HepG2 (cell line): ENCODE results near the gene CACNA1H. TPM values are rescaled to one million over a fixed set of nuclear protein-coding genes. Genes with fewer than 3 reads are reported as not detected.

Experiments used
- BHLHE40 ChIP-seq: IDR thresholded peaks from 2 replicates; pipeline ENCODE4 v1.6.1; 2011; ENCODE audit warnings: low read length, improper control_type of control experiment
- CBX5 ChIP-seq: sonication (generic); formaldehyde crosslinking; IDR thresholded peaks from 2 replicates; pipeline ENCODE4 v1.4.0; 2020; ENCODE audit warnings: missing genetic modification reagents, borderline replicate concordance
- DR1 ChIP-seq: sonication (generic); formaldehyde crosslinking; IDR thresholded peaks from 2 replicates; pipeline ENCODE4 v1.8.0; 2021; ENCODE audit warnings: mild to moderate bottlenecking, missing genetic modification reagents, inconsistent platforms
- KDM5B ChIP-seq: sonication (generic); formaldehyde crosslinking; IDR thresholded peaks from 2 replicates; pipeline ENCODE4 v1.4.0; 2020; ENCODE audit warnings: missing genetic modification reagents, mild to moderate bottlenecking, borderline replicate concordance
- KLF16 ChIP-seq, 2 experiments: sonication (generic) in 1 of 2; formaldehyde crosslinking in 1 of 2; IDR thresholded peaks; 2 replicates each; pipeline versions ENCODE4 v1.6.1 to v1.8.0; 2016 to 2023; ENCODE audit warnings: missing genetic modification reagents in 2 of 2, missing compliant biosample characterization in 1 of 2
- RXRA ChIP-seq: sonication (generic); formaldehyde crosslinking; IDR thresholded peaks from 2 replicates; pipeline ENCODE4 v1.5.1; 2020; ENCODE audit warnings: missing genetic modification reagents
- SRSF9 ChIP-seq: fragments of 200-400 bp; formaldehyde crosslinking; IDR thresholded peaks from 2 replicates; pipeline ENCODE4 v1.6.1; 2018; ENCODE audit warnings: borderline replicate concordance, mild to moderate bottlenecking, low read depth, low read length; ENCODE audit not compliant: insufficient read depth, poor library complexity, severe bottlenecking
- STAG1 ChIP-seq: sonication (generic); formaldehyde crosslinking; IDR thresholded peaks from 2 replicates; pipeline ENCODE4 v1.4.0; 2020; ENCODE audit warnings: missing genetic modification reagents
- TBX2 ChIP-seq: sonication (generic); formaldehyde crosslinking; IDR thresholded peaks from 2 replicates; pipeline ENCODE4 v1.5.0; 2020; ENCODE audit warnings: missing genetic modification reagents, mild to moderate bottlenecking, borderline replicate concordance
- ZBTB20 ChIP-seq: sonication (generic); formaldehyde crosslinking; IDR thresholded peaks from 2 replicates; pipeline ENCODE4 v1.8.1; 2023; ENCODE audit warnings: missing genetic modification reagents, low read depth, mild to moderate bottlenecking, borderline replicate concordance
- ZFP37 ChIP-seq: sonication (generic); formaldehyde crosslinking; IDR thresholded peaks from 2 replicates; pipeline ENCODE4 v1.4.0; 2020; ENCODE audit warnings: missing genetic modification reagents, borderline replicate concordance
- ZFP90 ChIP-seq: sonication (generic); formaldehyde crosslinking; IDR thresholded peaks from 2 replicates; pipeline ENCODE4 v1.8.0; 2022; ENCODE audit warnings: missing genetic modification reagents, mild to moderate bottlenecking, inconsistent platforms, borderline replicate concordance
- ZNF335 ChIP-seq: sonication (generic); formaldehyde crosslinking; IDR thresholded peaks from 2 replicates; pipeline ENCODE4 v1.4.0; 2020; ENCODE audit warnings: missing genetic modification reagents
- ZNF562 ChIP-seq: sonication (generic); formaldehyde crosslinking; IDR thresholded peaks from 2 replicates; pipeline ENCODE4 v1.8.0; 2022; ENCODE audit warnings: missing genetic modification reagents, borderline replicate concordance
- polyA plus RNA-seq, 8 experiments: library from polyadenylated mRNA; depleted of rRNA in 3 of 8; stranded (reverse) in 7 of 8; unstranded in 1 of 8; fragments of >200 nt; fragmentation: Illumina TruSeq in 4 of 8; extraction: Trizol in 4 of 8; gene quantifications; 2 replicates each; pipeline versions ENCODE4 v1.2.1 to v1.2.3, GENCODE V29; 2011 to 2016; ENCODE audit warnings: low read depth in 4 of 8, missing spikeins in 1 of 8, mixed read lengths in 1 of 8; ENCODE audit not compliant: insufficient read depth in 1 of 8
- total RNA-seq, 5 experiments: library from RNA; depleted of rRNA; stranded (reverse); fragments of >200 nt; fragmentation: Illumina TruSeq; extraction: Trizol; gene quantifications; 2 replicates each; pipeline ENCODE4 v1.2.3, GENCODE V29; 2016; ENCODE audit warnings: low read depth in 1 of 5
- TF ChIP-seq, protein P1 (sequence below): IDR thresholded peaks from 2 replicates; pipeline ENCODE4 v1.4.0; 2020; ENCODE audit warnings: mild to moderate bottlenecking, missing genetic modification reagents
- TF ChIP-seq, protein P2 (sequence below): IDR thresholded peaks from 2 replicates; pipeline ENCODE4 v1.6.1; 2016
- TF ChIP-seq, protein P3 (sequence below): sonication (generic); formaldehyde crosslinking; IDR thresholded peaks from 2 replicates; pipeline ENCODE4 v1.4.0; 2020; ENCODE audit warnings: missing genetic modification reagents

Gene CACNA1H
- total and polyA plus RNA-seq, 2 of the 13 experiments (the other 11 are each of a cell fraction or from before 2014, with no cell fraction given) = 0.40 to 1.8 TPM

DNA sequence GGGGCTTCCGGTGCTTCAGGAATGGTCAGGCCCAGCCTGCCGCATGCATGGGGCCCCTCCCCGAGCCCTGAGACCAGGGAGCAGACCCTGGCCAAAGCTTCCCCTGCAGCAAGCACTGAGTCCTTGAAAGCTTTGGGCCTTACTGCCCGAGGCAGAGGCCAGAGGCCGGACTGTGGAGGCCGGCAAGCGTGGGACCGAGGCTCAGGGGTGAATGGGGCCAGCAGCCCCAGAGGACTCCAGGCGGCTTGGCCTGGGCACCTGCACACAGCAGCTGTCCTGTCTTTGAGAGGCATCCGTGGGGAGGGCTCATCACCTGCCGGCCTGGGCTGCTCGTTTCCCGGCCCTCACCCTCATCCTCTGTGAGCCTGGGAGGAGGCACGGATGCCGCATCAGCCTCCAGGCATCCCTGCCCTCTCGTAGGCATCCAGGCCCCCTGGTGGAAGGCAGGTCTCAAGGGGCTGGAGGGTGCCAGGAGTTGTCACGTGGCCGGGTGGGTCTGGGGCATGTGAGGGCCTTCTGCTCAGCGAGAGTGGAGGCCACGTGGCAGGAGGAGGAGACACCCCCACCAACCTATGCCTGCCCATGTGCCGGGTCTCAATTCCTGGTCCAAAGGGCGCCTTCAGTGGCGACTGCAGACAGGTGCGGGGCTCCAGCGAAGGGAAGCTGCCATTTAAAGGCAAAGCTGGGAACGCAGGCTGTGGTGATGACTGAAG is 31.4 kb downstream of the CACNA1H start (continued):
- TF ChIP-seq BHLHE40 (peak; percentile 74), ZNF562 (CRISPR knock-in tag) (no peak), ZFP90 (CRISPR knock-in tag) (no peak), ZNF335 (CRISPR knock-in tag) (peak; percentile 41; the same call in 1 of the 2 replicates), KDM5B (CRISPR knock-in tag) (no peak), ZFP37 (CRISPR knock-in tag) (0 out of 2 replicates have a peak, but pooled peaks have one; percentile 41), STAG1 (CRISPR knock-in tag) (peak; percentile 46), ZBTB20 (CRISPR knock-in tag) (0 out of 2 replicates have a peak, but pooled peaks have one; percentile 17), KLF16 (CRISPR knock-in tag; IDR thresholded peaks at IDR 0.05) (peak in 1 of 2 experiments; percentile 20; a peak in 1 of 4 replicates), CBX5 (CRISPR knock-in tag) (peak; percentile 44; the same call in 1 of the 2 replicates), TBX2 (CRISPR knock-in tag) (0 out of 2 replicates have a peak, but pooled peaks have one; percentile 32), RXRA (CRISPR knock-in tag) (0 out of 2 replicates have a peak, but pooled peaks have one; percentile 39), DR1 (CRISPR knock-in tag) (no peak), SRSF9 (no peak)
- TF ChIP-seq, protein P1, sequence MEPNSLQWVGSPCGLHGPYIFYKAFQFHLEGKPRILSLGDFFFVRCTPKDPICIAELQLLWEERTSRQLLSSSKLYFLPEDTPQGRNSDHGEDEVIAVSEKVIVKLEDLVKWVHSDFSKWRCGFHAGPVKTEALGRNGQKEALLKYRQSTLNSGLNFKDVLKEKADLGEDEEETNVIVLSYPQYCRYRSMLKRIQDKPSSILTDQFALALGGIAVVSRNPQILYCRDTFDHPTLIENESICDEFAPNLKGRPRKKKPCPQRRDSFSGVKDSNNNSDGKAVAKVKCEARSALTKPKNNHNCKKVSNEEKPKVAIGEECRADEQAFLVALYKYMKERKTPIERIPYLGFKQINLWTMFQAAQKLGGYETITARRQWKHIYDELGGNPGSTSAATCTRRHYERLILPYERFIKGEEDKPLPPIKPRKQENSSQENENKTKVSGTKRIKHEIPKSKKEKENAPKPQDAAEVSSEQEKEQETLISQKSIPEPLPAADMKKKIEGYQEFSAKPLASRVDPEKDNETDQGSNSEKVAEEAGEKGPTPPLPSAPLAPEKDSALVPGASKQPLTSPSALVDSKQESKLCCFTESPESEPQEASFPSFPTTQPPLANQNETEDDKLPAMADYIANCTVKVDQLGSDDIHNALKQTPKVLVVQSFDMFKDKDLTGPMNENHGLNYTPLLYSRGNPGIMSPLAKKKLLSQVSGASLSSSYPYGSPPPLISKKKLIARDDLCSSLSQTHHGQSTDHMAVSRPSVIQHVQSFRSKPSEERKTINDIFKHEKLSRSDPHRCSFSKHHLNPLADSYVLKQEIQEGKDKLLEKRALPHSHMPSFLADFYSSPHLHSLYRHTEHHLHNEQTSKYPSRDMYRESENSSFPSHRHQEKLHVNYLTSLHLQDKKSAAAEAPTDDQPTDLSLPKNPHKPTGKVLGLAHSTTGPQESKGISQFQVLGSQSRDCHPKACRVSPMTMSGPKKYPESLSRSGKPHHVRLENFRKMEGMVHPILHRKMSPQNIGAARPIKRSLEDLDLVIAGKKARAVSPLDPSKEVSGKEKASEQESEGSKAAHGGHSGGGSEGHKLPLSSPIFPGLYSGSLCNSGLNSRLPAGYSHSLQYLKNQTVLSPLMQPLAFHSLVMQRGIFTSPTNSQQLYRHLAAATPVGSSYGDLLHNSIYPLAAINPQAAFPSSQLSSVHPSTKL (CRISPR knock-in tag) = peak; percentile 63
- TF ChIP-seq, protein P2, sequence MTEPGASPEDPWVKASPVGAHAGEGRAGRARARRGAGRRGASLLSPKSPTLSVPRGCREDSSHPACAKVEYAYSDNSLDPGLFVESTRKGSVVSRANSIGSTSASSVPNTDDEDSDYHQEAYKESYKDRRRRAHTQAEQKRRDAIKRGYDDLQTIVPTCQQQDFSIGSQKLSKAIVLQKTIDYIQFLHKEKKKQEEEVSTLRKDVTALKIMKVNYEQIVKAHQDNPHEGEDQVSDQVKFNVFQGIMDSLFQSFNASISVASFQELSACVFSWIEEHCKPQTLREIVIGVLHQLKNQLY (CRISPR knock-in tag) = peak; percentile 68; the same call in 1 of the 2 replicates
- TF ChIP-seq, protein P3, sequence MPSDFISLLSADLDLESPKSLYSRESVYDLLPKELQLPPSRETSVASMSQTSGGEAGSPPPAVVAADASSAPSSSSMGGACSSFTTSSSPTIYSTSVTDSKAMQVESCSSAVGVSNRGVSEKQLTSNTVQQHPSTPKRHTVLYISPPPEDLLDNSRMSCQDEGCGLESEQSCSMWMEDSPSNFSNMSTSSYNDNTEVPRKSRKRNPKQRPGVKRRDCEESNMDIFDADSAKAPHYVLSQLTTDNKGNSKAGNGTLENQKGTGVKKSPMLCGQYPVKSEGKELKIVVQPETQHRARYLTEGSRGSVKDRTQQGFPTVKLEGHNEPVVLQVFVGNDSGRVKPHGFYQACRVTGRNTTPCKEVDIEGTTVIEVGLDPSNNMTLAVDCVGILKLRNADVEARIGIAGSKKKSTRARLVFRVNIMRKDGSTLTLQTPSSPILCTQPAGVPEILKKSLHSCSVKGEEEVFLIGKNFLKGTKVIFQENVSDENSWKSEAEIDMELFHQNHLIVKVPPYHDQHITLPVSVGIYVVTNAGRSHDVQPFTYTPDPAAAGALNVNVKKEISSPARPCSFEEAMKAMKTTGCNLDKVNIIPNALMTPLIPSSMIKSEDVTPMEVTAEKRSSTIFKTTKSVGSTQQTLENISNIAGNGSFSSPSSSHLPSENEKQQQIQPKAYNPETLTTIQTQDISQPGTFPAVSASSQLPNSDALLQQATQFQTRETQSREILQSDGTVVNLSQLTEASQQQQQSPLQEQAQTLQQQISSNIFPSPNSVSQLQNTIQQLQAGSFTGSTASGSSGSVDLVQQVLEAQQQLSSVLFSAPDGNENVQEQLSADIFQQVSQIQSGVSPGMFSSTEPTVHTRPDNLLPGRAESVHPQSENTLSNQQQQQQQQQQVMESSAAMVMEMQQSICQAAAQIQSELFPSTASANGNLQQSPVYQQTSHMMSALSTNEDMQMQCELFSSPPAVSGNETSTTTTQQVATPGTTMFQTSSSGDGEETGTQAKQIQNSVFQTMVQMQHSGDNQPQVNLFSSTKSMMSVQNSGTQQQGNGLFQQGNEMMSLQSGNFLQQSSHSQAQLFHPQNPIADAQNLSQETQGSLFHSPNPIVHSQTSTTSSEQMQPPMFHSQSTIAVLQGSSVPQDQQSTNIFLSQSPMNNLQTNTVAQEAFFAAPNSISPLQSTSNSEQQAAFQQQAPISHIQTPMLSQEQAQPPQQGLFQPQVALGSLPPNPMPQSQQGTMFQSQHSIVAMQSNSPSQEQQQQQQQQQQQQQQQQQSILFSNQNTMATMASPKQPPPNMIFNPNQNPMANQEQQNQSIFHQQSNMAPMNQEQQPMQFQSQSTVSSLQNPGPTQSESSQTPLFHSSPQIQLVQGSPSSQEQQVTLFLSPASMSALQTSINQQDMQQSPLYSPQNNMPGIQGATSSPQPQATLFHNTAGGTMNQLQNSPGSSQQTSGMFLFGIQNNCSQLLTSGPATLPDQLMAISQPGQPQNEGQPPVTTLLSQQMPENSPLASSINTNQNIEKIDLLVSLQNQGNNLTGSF (CRISPR knock-in tag) = no peak
